Fibroblast of mammary gland (primary cell): ENCODE measurements around the gene ITGAL.

Source experiments
- DNase-seq: peaks from one replicate; pipeline ENCODE4 v3.0.0-alpha.2; 2010; ENCODE audit warnings: low read depth
- H3K4me3 ChIP-seq: 2 replicates; pipeline ENCODE4 v1.5.1; 2011; ENCODE audit warnings: low read depth, mild to moderate bottlenecking, low read length, moderate library complexity; ENCODE audit not compliant: control insufficient read depth
- TF ChIP-seq, protein P1 (sequence below): conservative IDR thresholded peaks from 2 replicates; pipeline ENCODE4 v1.5.1; 2011; ENCODE audit warnings: low read depth, low read length, inconsistent platforms; ENCODE audit not compliant: control insufficient read depth, insufficient read depth

ITGAL gene

DNA sequence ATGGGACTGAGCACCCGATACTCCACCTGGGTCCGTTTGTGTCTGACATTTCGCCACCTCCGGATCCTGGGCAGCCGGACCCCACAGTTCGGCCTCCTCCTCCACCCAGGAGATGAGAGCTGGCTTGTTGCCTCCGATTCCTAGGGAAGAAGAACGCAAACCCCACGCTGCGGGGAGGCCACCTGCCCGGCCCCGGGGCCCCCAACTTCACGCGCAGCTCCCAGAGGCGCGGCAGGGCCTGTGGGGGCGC is 85.1 kb downstream of the ITGAL start:
- TF ChIP-seq, protein P1, sequence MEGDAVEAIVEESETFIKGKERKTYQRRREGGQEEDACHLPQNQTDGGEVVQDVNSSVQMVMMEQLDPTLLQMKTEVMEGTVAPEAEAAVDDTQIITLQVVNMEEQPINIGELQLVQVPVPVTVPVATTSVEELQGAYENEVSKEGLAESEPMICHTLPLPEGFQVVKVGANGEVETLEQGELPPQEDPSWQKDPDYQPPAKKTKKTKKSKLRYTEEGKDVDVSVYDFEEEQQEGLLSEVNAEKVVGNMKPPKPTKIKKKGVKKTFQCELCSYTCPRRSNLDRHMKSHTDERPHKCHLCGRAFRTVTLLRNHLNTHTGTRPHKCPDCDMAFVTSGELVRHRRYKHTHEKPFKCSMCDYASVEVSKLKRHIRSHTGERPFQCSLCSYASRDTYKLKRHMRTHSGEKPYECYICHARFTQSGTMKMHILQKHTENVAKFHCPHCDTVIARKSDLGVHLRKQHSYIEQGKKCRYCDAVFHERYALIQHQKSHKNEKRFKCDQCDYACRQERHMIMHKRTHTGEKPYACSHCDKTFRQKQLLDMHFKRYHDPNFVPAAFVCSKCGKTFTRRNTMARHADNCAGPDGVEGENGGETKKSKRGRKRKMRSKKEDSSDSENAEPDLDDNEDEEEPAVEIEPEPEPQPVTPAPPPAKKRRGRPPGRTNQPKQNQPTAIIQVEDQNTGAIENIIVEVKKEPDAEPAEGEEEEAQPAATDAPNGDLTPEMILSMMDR, result no peak
- no peak for DNase-seq
- peak overlapping the region; percentile 74 for H3K4me3 ChIP-seq

DNA sequence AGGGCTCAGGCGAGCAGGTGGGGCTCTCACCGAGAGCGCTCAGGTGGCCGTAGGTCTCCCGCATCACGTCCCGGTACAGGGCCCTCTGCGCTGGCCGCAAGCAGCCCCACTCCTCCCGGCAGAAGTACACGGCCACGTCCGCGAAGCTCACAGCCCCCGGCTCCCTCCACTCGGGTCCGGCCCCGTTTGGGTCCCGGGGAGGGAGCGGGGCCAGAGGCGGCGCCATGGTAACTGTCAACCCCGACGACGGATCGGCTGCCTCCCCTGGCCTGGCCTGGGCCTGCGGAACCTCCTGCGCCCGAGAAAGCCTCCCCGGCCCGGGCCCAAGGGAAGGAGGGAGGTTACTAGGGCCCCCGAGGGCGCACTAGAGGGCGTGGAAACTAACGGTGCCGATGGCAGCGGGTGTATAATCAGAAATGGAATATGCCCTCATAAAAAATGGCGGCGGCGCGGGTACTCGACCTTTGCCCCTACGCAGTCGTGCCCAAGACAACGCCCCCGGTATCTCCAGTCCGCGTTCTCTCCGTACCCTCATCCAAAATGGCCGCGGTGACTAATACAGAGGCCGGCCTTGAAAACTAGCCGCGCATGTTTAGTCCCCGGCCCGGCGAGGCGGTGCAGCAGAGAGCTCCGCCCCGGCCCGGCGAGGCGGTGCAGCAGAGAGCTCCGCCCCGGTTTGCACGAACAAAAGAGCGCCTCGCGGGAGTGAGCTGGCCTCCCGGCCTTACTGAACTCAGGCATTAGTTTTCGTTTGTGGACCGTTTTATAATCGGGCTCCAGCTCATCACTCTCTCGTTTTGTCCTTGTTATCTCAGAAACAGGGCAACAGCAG is 85.6 kb downstream of the ITGAL start, which contains the start of gene ZNF764:
TSS of gene ZNF764 (minus strand) at position 418 of the 832 bp plus-strand sequence. CDS start at position 226, 192 bp downstream.
- peak within 1 kb of the TSS; percentile 74 for H3K4me3 ChIP-seq
- peak; percentile 97 for DNase-seq
- TF ChIP-seq, protein P1, result no peak

DNA sequence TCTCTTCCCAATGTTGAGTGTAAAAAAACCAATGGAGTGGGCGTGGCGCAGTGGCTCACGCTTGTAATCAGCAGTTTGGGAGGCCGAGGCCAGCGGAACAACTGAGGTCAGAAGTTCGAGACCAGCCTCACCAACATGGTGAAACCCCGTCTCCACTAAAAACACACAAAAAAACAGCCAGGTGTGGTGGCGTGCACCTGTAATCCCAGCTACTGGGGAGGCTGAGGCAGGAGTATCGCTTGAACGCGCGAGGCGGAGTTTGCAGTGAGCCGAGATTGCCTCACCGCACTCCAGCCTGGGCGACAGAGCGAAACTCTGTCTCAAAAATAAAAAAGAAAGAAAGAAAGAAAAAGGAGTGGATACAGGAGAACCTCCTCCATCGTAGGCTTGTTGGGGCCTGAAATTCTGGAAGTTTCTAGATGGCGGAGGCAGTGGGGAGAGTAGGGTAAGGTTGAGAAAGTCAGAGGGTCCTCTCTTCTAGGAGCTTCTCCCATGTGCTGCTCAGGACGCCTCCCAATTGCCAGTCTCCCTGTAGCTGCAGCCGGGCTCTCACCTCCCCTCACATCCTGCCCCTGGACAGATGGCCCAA is 86.3 kb downstream of the ITGAL start:
- peak overlapping the region; percentile 38 for H3K4me3 ChIP-seq
- TF ChIP-seq, protein P1, result no peak
- DNase-seq, result no peak

DNA sequence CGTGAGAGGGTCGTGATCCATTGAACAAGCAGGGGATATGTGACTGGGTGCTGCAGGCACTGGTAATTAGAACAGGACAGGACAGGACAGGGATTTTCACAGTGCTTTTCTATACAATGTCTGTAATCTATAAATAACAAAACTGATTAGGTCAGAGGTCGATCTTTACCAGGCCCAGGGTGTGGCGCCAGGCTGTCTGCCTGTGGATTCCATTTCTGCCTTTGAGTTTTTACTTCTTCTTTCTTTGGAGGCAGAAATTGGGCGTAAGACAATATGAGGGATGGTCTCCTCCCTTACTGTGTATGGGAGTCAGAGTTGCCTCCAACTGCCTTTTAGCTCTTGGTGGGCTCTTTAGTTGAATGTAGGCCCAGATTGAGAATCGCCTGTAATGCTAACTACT is 87.1 kb downstream of the ITGAL start:
- TF ChIP-seq, protein P1, result no peak
- DNase-seq, result no peak
- H3K4me3 ChIP-seq, result no peak overlapping the region

DNA sequence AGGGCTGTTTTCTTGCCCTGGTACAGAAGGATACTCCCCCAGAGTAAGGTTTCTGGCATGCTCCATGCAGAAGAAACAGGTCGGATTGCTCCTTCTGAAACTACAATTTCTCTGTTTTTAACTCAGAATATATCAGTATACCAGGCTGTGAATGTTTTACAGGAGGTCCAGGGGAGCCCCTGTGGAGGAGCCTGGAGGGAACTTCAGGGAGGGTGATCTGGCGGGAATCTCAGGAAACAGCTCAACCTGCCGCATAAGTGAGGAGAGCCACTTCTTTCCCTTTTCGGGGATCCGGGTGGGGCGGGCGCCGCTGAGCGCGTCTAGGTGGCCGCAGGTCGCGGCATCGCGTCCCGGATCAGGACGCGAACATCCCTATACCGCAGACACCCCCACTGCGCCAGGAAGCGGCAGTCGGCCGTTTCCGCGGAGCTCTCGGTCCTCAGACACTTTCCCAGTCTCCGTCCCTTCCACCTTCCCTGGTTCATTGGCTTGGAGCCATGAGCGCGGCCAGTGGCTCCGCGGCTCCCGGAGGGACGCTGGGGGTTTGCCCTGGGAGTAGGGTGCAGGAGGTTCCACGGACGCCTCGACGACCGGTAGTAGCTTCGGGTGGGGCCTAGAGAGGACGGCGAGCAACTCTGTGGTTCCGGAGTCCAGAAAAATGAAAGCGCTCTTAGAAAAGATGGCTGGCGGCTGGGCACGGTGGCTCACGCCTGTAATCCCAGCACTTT is 88.7 kb downstream of the ITGAL start:
- TF ChIP-seq, protein P1, result no peak
- peak; percentile 8 for DNase-seq
- peak overlapping the region; percentile 38 for H3K4me3 ChIP-seq

DNA sequence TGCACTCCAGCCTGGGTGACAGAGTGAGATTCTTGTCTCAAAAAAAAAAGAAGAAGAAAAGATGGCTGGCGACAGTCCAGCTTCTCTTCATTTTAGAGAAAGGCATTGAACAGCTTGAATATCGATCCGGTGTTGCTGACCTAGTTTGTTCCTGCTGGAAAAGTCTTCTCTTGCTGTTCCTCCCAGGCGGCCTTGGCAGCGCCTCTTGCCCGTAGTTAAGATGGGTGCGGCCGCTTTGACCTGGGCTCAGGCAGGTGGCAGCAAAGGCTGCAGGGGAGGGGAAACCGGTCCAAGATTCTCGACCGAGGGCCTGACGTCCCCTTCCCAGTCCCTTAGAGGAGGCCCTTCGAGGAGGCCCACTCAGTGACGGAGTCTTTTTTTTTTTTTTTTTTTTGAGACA is 89.5 kb downstream of the ITGAL start:
- TF ChIP-seq, protein P1, result no peak
- no peak for DNase-seq
- no peak overlapping the region for H3K4me3 ChIP-seq
